A673 (cell line): ENCODE data around the gene ENTHD1. TPM values are rescaled to one million over a fixed set of nuclear protein-coding genes. Genes with fewer than 3 reads are reported as not detected.

Experiments
- BruUV-seq: library from RNA; stranded (reverse); fragments of 400-500 nt; replicated peaks from 2 replicates; lab custom pipeline; 2021; lab: Mats Ljungman, UMichigan
- CTCF ChIA-PET: fragments of 300-600 bp; sonication (Branson Sonifier 250); formaldehyde crosslinking; loops from one replicate; lab custom pipeline; 2022; ENCODE audit warnings: antibody characterized with exemption; lab: Charles Lee
- POLR2A ChIA-PET: fragments of 300-600 bp; sonication (Branson Sonifier 250); formaldehyde crosslinking; loops from one replicate; lab custom pipeline; 2022; ENCODE audit warnings: antibody characterized with exemption; ENCODE audit not compliant: low non-redundant PET; lab: Charles Lee
- DNase-seq: peaks from one replicate; pipeline ENCODE4 v3.0.0-alpha.2; 2015; ENCODE audit warnings: low spot score
- H3K27ac ChIP-seq: fragments of 200-600 bp; sonication (generic); 2 replicates; pipeline ENCODE4 v1.5.1; 2016; ENCODE audit warnings: mixed run types, low read depth, mild to moderate bottlenecking, mixed read lengths, antibody characterized with exemption, low read length; ENCODE audit not compliant: poor library complexity, severe bottlenecking
- H3K27me3 ChIP-seq: fragments of 200-600 bp; sonication (generic); replicated peaks from 2 replicates; pipeline ENCODE4 v1.6.1; 2017; ENCODE audit warnings: mixed run types, low read depth, mild to moderate bottlenecking, mixed read lengths, antibody characterized with exemption, low read length; ENCODE audit not compliant: insufficient read depth, poor library complexity
- H3K36me3 ChIP-seq: fragments of 200-600 bp; sonication (generic); 2 replicates; pipeline ENCODE4 v1.6.1; 2016; ENCODE audit warnings: mixed run types, mild to moderate bottlenecking, mixed read lengths, antibody characterized with exemption, low read length; ENCODE audit not compliant: insufficient read depth, poor library complexity, severe bottlenecking
- H3K4me1 ChIP-seq: fragments of 200-600 bp; sonication (generic); 2 replicates; pipeline ENCODE4 v1.6.1; 2017; ENCODE audit warnings: mixed run types, mild to moderate bottlenecking, mixed read lengths, antibody characterized with exemption, low read length; ENCODE audit not compliant: insufficient read depth, poor library complexity, severe bottlenecking
- H3K4me3 ChIP-seq: fragments of 200-600 bp; sonication (generic); 2 replicates; pipeline ENCODE4 v1.5.1; 2016; ENCODE audit warnings: low read depth, mixed run types, mild to moderate bottlenecking, mixed read lengths, low read length; ENCODE audit not compliant: poor library complexity, severe bottlenecking
- H3K9me3 ChIP-seq: fragments of 200-600 bp; sonication (generic); 2 replicates; pipeline ENCODE4 v1.6.1; 2016; ENCODE audit warnings: mixed run types, low read depth, mild to moderate bottlenecking, mixed read lengths, antibody characterized with exemption, low read length; ENCODE audit not compliant: poor library complexity, severe bottlenecking
- EZH2 ChIP-seq: fragments of 200-600 bp; sonication (generic); IDR thresholded peaks from 2 replicates; pipeline ENCODE4 v1.6.1; 2017; ENCODE audit warnings: borderline replicate concordance, low read depth, mild to moderate bottlenecking, mixed read lengths, antibody characterized with exemption, low read length; ENCODE audit not compliant: poor library complexity, severe bottlenecking
- intact Hi-C: fragments of 100-400 bp; cut with micrococcal nuclease; formaldehyde crosslinking; loops from one replicate; pipeline ENCODE4 v1.10.0; 2022; ENCODE audit not compliant: unreplicated experiment
- total RNA-seq: library from RNA; stranded (reverse); gene quantifications from 2 replicates; pipeline ENCODE4 v1.2.3, GENCODE V29; 2021
- TF ChIP-seq, protein P1 (sequence below): fragments of 300-800, 200-600 bp; sonication (generic); conservative IDR thresholded peaks from 2 replicates; pipeline ENCODE4 v1.5.1; 2017; ENCODE audit warnings: low read depth, mild to moderate bottlenecking, antibody characterized with exemption, low read length, moderate library complexity, mixed read lengths

Gene ENTHD1
- total RNA-seq, 1 experiment from 2014 or later, result not detected

GRCh38 chr22:39717099-39717498 lies 176.5 kb downstream of the ENTHD1 start:
- no peak for DNase-seq

DNA sequence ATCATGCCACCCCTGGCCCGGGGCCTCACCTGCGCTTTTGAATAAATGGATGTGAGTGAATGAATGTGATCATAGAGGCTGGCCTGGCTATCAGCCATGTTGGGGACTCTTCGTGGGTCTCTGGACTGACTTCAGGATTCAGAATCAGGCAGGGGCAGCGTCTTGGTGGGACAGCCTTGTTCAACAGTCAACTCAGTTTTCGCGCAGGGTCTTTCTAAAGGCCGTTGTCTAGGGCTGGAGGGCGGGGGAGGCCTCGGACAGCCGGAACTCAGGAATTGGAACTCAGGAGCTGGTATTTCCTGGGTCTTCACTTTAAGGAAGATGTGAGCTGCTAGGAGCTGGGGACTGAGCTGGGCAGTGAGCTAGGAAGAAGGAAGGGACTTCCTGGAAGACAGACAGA lies 177.0 kb downstream of the ENTHD1 start:
- no peak for DNase-seq
- Histone ChIP-seq H3K27me3 (no peaks in the 10 kb centered on the region), H3K36me3 (no peaks in the 10 kb centered on the region), H3K27ac (no peak overlapping the region), H3K9me3 (no peaks in the 10 kb centered on the region), H3K4me3 (no peak overlapping the region), H3K4me1 (no peaks in the 10 kb centered on the region)
- no TSS peak for BruUV-seq
- TF ChIP-seq, protein P1, sequence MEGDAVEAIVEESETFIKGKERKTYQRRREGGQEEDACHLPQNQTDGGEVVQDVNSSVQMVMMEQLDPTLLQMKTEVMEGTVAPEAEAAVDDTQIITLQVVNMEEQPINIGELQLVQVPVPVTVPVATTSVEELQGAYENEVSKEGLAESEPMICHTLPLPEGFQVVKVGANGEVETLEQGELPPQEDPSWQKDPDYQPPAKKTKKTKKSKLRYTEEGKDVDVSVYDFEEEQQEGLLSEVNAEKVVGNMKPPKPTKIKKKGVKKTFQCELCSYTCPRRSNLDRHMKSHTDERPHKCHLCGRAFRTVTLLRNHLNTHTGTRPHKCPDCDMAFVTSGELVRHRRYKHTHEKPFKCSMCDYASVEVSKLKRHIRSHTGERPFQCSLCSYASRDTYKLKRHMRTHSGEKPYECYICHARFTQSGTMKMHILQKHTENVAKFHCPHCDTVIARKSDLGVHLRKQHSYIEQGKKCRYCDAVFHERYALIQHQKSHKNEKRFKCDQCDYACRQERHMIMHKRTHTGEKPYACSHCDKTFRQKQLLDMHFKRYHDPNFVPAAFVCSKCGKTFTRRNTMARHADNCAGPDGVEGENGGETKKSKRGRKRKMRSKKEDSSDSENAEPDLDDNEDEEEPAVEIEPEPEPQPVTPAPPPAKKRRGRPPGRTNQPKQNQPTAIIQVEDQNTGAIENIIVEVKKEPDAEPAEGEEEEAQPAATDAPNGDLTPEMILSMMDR, result no peak
- TF ChIP-seq EZH2, result no peak
- intact Hi-C loops, result no loop called here
- POLR2A ChIA-PET, result interaction anchor here (0.6 kb wide), 1 partner anchor 22 kb away, joined by 4 read pairs; no protein-coding TSS in a partner anchor
- CTCF ChIA-PET, result no interaction called here

More at GRCh38 chr22:39717099-39717498, 176.5 kb downstream of the ENTHD1 start:
- intact Hi-C loops, result no loop called here
- CTCF ChIA-PET, result no interaction called here
- no peaks in the 10 kb centered on the region for H3K36me3 ChIP-seq
- POLR2A ChIA-PET, result interaction anchor here (0.6 kb wide), 1 partner anchor 22 kb away, joined by 4 read pairs; no protein-coding TSS in a partner anchor
- TF ChIP-seq, protein P1, result no peak
- no peak for TF ChIP-seq EZH2
- H3K27ac ChIP-seq, result no peak overlapping the region
- H3K4me3 ChIP-seq, result no peak overlapping the region
- no peaks in the 10 kb centered on the region for H3K4me1 ChIP-seq
- BruUV-seq, result no TSS peak
- H3K27me3 ChIP-seq, result no peaks in the 10 kb centered on the region
- no peaks in the 10 kb centered on the region for H3K9me3 ChIP-seq

- H3K27me3 ChIP-seq, result no peaks in the 10 kb centered on the region
- no peaks in the 10 kb centered on the region for H3K4me1 ChIP-seq
- no TSS peak for BruUV-seq
- TF ChIP-seq, protein P1, result no peak
- TF ChIP-seq EZH2, result no peak
- no peaks in the 10 kb centered on the region for H3K9me3 ChIP-seq
- POLR2A ChIA-PET, result no interaction called here
- no peak overlapping the region for H3K27ac ChIP-seq
- no peaks in the 10 kb centered on the region for H3K36me3 ChIP-seq
- intact Hi-C loops, result no loop called here
- no peak overlapping the region for H3K4me3 ChIP-seq
- DNase-seq, result no peak
- CTCF ChIA-PET, result no interaction called here
These were observed 177.6 kb downstream of the ENTHD1 start for GRCh38 chr22:39715778-39716495.
